Endodermal cell (in vitro differentiated cells): ENCODE data around the gene MIEN1. TPM values are rescaled to one million over a fixed set of nuclear protein-coding genes. Genes with fewer than 3 reads are reported as not detected.

Source experiments
- DNase-seq: peaks from one replicate; pipeline ENCODE4 v3.0.0-alpha.2; 2017
- H3K27ac ChIP-seq: 2 replicates; pipeline ENCODE4 v1.5.1; 2013; ENCODE audit warnings: mild to moderate bottlenecking, low read depth, low read length, moderate library complexity
- H3K27me3 ChIP-seq: 2 replicates; pipeline ENCODE4 v1.6.1; 2013; ENCODE audit warnings: mild to moderate bottlenecking, low read length, moderate library complexity; ENCODE audit not compliant: insufficient read depth, control insufficient read depth, poor library complexity, severe bottlenecking
- H3K36me3 ChIP-seq: 2 replicates; pipeline ENCODE4 v1.7.0; 2013; ENCODE audit warnings: mild to moderate bottlenecking, low read length, moderate library complexity; ENCODE audit not compliant: control insufficient read depth, insufficient read depth
- H3K4me1 ChIP-seq: one replicate; pipeline ENCODE4 v1.7.0; 2013; ENCODE audit warnings: low read length; ENCODE audit not compliant: control insufficient read depth, insufficient read depth
- H3K4me3 ChIP-seq: 2 replicates; pipeline ENCODE4 v1.5.1; 2013; ENCODE audit warnings: mild to moderate bottlenecking, low read length, moderate library complexity
- H3K9ac ChIP-seq: 2 replicates; pipeline ENCODE4 v1.6.1; 2013; ENCODE audit warnings: mild to moderate bottlenecking, low read length, moderate library complexity; ENCODE audit not compliant: poor library complexity, severe bottlenecking; ENCODE audit errors: extremely low read depth
- H3K9me3 ChIP-seq: 2 replicates; pipeline ENCODE4 v1.6.1; 2013; ENCODE audit warnings: mild to moderate bottlenecking, low read length, moderate library complexity; ENCODE audit not compliant: control insufficient read depth
- H3K27ac Mint-ChIP-seq: 2 replicates; pipeline ENCODE4 v1.8.0; 2020; ENCODE audit warnings: mixed read lengths
- H3K27me3 Mint-ChIP-seq: 2 replicates; pipeline ENCODE4 v1.8.0; 2021; ENCODE audit warnings: mild to moderate bottlenecking, mixed read lengths; ENCODE audit not compliant: insufficient read depth
- H3K36me3 Mint-ChIP-seq: 2 replicates; pipeline ENCODE4 v1.8.0; 2020; ENCODE audit warnings: low read depth, mixed read lengths
- H3K4me1 Mint-ChIP-seq: 2 replicates; pipeline ENCODE4 v1.8.0; 2020; ENCODE audit warnings: mixed read lengths
- H3K4me3 Mint-ChIP-seq: 2 replicates; pipeline ENCODE4 v1.8.0; 2020; ENCODE audit warnings: mild to moderate bottlenecking, moderate library complexity, mixed read lengths
- H3K9me3 Mint-ChIP-seq: 2 replicates; pipeline ENCODE4 v1.8.0; 2020; ENCODE audit warnings: mild to moderate bottlenecking, mixed read lengths
- CTCF ChIP-seq: fragments of 200-600 bp; sonication (generic); conservative IDR thresholded peaks from 2 replicates; pipeline ENCODE4 v1.5.0; 2021; ENCODE audit warnings: antibody characterized with exemption, mild to moderate bottlenecking
- WGBS, 2 experiments: methylation state at CpG; one replicate each; pipeline versions ENCODE4 v1.1.5 to v1.1.7; 2013; ENCODE audit warnings: missing lambda C conversion rate in 2 of 2, mixed read lengths in 1 of 2; ENCODE audit not compliant: insufficient coverage in 1 of 2, insufficient read length in 1 of 2; 5-methylcytosine and 5-hydroxymethylcytosine counted together
- total RNA-seq, 2 donors: library from RNA; stranded (reverse); fragmentation: NEBNext Ultra II Directional in 1 of 2; extraction: Animal tissue kit (Norgen Biotek cat#: 25700) in 1 of 2; gene quantifications; 2 replicates in 1 of 2; 3 replicates in 1 of 2; pipeline ENCODE4 v1.2.1, GENCODE V29; 2021

Gene MIEN1
- total RNA-seq, 2 donors from 2014 or later = 42.6 to 57.0 TPM

- no peak overlapping the region for H3K27ac Mint-ChIP-seq
- DNase-seq = no peak
- WGBS, 2 experiments = 95 to 100% methylated on average over 3 to 5 of the region's 5 CpGs
- Histone ChIP-seq H3K36me3 (no peaks in the 10 kb centered on the region), H3K4me3 (no peak overlapping the region), H3K27me3 (no peaks in the 10 kb centered on the region), H3K9me3 (no peaks in the 10 kb centered on the region), H3K9ac (no peak overlapping the region), H3K27ac (no peak overlapping the region), H3K4me1 (peaks cover 18% of the 10 kb centered on the region)
- peaks cover 52% of the 10 kb centered on the region for H3K4me1 Mint-ChIP-seq
- no peak for TF ChIP-seq CTCF
- H3K36me3 Mint-ChIP-seq = no peaks in the 10 kb centered on the region
- H3K9me3 Mint-ChIP-seq = no peaks in the 10 kb centered on the region
- H3K4me3 Mint-ChIP-seq = no peak overlapping the region
- H3K27me3 Mint-ChIP-seq = peaks cover 5% of the 10 kb centered on the region
Measured at GRCh38 chr17:39697961-39698360, 32.4 kb downstream of the MIEN1 start.

GRCh38 chr17:39696731-39697130, 33.6 kb downstream of the MIEN1 start:
- H3K27me3 Mint-ChIP-seq = peaks cover 5% of the 10 kb centered on the region
- no peaks in the 10 kb centered on the region for H3K9me3 Mint-ChIP-seq
- 71 to 84% methylated on average over 3 to 6 of the region's 6 CpGs for WGBS, 2 experiments
- TF ChIP-seq CTCF = no peak
- Histone ChIP-seq H3K4me1 (peaks cover 18% of the 10 kb centered on the region), H3K36me3 (no peaks in the 10 kb centered on the region), H3K9ac (no peak overlapping the region), H3K4me3 (no peak overlapping the region), H3K9me3 (no peaks in the 10 kb centered on the region), H3K27ac (peak overlapping the region; percentile 85), H3K27me3 (no peaks in the 10 kb centered on the region)
- peak; percentile 72 for DNase-seq
- peak overlapping the region; percentile 61 for H3K27ac Mint-ChIP-seq
- peaks cover 41% of the 10 kb centered on the region for H3K4me1 Mint-ChIP-seq
- peak overlapping the region; percentile 46 for H3K4me3 Mint-ChIP-seq
- no peaks in the 10 kb centered on the region for H3K36me3 Mint-ChIP-seq

- Mint-ChIP-seq H3K4me3 (no peak overlapping the region), H3K27me3 (peaks cover 5% of the 10 kb centered on the region), H3K27ac (peak overlapping the region; percentile 97), H3K4me1 (peaks cover 31% of the 10 kb centered on the region), H3K9me3 (no peaks in the 10 kb centered on the region), H3K36me3 (no peaks in the 10 kb centered on the region)
- H3K27ac ChIP-seq = peak overlapping the region; percentile 85
- no peaks in the 10 kb centered on the region for H3K9me3 ChIP-seq
- no peaks in the 10 kb centered on the region for H3K36me3 ChIP-seq
- DNase-seq = peak; percentile 77
- 71 to 77% methylated on average over 2 of the region's 2 CpGs for WGBS, 2 experiments
- peak overlapping the region; percentile 18 for H3K9ac ChIP-seq
- H3K27me3 ChIP-seq = no peaks in the 10 kb centered on the region
- H3K4me3 ChIP-seq = peak overlapping the region; percentile 60
- TF ChIP-seq CTCF = no peak
- H3K4me1 ChIP-seq = peaks cover 12% of the 10 kb centered on the region
Measured at GRCh38 chr17:39695089-39695474, 35.2 kb downstream of the MIEN1 start.
